ENCODE data around the gene KIR2DL1. TPM values are rescaled to one million over a fixed set of nuclear protein-coding genes. Genes with fewer than 3 reads are reported as not detected.

Gene KIR2DL1
- total RNA-seq, 1 experiment from 2014 or later, result not detected

DNA sequence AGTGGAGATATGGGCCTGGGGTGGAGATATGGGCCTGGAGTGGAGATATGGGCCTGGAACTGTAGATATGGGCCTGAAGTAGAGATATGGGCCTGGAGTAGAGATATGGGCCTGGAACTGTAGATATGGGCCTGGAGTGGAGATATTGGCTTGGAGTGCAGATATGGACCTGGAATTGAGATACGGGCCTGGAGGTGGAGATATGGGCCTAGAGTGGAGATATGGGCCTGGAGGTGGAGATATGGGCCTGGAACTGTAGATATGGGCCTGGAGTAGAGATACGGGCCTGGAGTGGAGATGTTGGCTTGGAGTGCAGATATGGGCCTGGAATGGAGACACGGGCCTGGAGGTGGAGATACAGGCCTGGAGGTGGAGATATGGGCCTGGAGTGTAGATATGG, 44.9 kb upstream of the KIR2DL1 start:
- Histone ChIP-seq H3K18ac (ENCODE audit: insufficient read length, low read depth, low read length) (no peak overlapping the region), H3K27me3 (ENCODE audit: insufficient read depth, low read length) (no peaks in the 10 kb centered on the region), H4K91ac (ENCODE audit: insufficient read length, low read depth, low read length) (no peak overlapping the region), H3K79me1 (ENCODE audit: insufficient read depth, low read depth, low read length, poor library complexity, severe bottlenecking) (no peaks in the 10 kb centered on the region), H3K9me3 (ENCODE audit: control insufficient read depth, low read depth, low read length) (peaks cover 79% of the 10 kb centered on the region), H2AFZ (ENCODE audit: low read length) (no peak overlapping the region), H3K23ac (ENCODE audit: insufficient read length, low read depth, low read length) (no peak overlapping the region), H4K20me1 (ENCODE audit: control insufficient read depth, insufficient read depth, insufficient read length) (no peaks in the 10 kb centered on the region), H3K79me2 (ENCODE audit: insufficient read depth, low read length) (no peaks in the 10 kb centered on the region), H3K27ac (ENCODE audit: insufficient read length, low read depth, low read length) (no peak overlapping the region), H3K9ac (ENCODE audit: extremely low read depth, insufficient read length, low read length) (no peak overlapping the region), H3K14ac (ENCODE audit: insufficient read depth, low read length) (no peak overlapping the region), H3K56ac (ENCODE audit: insufficient read length, low read depth, low read length) (no peak overlapping the region), H3K4ac (ENCODE audit: low read depth, low read length) (no peak overlapping the region), H2BK120ac (ENCODE audit: low read depth, low read length, poor library complexity, severe bottlenecking) (no peak overlapping the region), H3K23me2 (ENCODE audit: insufficient read length, low read depth, low read length, poor library complexity, severe bottlenecking) (no peaks in the 10 kb centered on the region), H3T11ph (ENCODE audit: low read length) (no peak overlapping the region), H2BK5ac (ENCODE audit: insufficient read length, low read length) (no peak overlapping the region), H4K8ac (replicated peaks; ENCODE audit: insufficient read length, low read depth, low read length) (no peak overlapping the region), H2BK15ac (ENCODE audit: low read depth, low read length) (no peak overlapping the region), H4K5ac (ENCODE audit: insufficient read length, low read depth, low read length) (no peak overlapping the region), H3K4me1 (ENCODE audit: insufficient read depth, low read length) (no peaks in the 10 kb centered on the region), H2BK20ac (ENCODE audit: low read depth, low read length, poor library complexity, severe bottlenecking) (no peak overlapping the region), H2AK5ac (ENCODE audit: insufficient read length, low read length) (no peak overlapping the region), H2BK12ac (ENCODE audit: insufficient read length, low read depth, low read length) (no peak overlapping the region), H3K4me2 (ENCODE audit: insufficient read depth, insufficient read length, low read length) (no peak overlapping the region)
- Mint-ChIP-seq H3K36me3 (ENCODE audit: insufficient read depth in 1 of 3, low read depth in 3 of 3) (peaks cover 16 to 51% (median 19%) of the 10 kb centered on the region in 3 experiments), H3K4me3 (no peak overlapping the region), H3K27ac (no peak overlapping the region), H3K27me3 (ENCODE audit: low read depth) (peaks cover 9% of the 10 kb centered on the region), H3K4me1 (no peaks in the 10 kb centered on the region), H3K9me3 (peaks cover 96 to 100% of the 10 kb centered on the region in 2 experiments)
- TF ChIP-seq, protein P1, sequence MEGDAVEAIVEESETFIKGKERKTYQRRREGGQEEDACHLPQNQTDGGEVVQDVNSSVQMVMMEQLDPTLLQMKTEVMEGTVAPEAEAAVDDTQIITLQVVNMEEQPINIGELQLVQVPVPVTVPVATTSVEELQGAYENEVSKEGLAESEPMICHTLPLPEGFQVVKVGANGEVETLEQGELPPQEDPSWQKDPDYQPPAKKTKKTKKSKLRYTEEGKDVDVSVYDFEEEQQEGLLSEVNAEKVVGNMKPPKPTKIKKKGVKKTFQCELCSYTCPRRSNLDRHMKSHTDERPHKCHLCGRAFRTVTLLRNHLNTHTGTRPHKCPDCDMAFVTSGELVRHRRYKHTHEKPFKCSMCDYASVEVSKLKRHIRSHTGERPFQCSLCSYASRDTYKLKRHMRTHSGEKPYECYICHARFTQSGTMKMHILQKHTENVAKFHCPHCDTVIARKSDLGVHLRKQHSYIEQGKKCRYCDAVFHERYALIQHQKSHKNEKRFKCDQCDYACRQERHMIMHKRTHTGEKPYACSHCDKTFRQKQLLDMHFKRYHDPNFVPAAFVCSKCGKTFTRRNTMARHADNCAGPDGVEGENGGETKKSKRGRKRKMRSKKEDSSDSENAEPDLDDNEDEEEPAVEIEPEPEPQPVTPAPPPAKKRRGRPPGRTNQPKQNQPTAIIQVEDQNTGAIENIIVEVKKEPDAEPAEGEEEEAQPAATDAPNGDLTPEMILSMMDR (conservative IDR thresholded peaks at IDR 0.05), result no peak
- DNase-seq, result no peak
- no CpG with 5 or more reads among the region's 3 CpGs for WGBS (ENCODE audit: extremely low coverage, insufficient read length, low lambda C conversion rate)

Data from H9 (cell line).